Spleen (tissue), 7 donors: ENCODE results near the gene CFAP54.

Source experiments
- POLR2AphosphoS5 ChIP-seq, 3 donors: sonication (generic); formaldehyde crosslinking; IDR thresholded peaks; one replicate each; pipeline ENCODE4 v1.5.1; 2017; ENCODE audit warnings: antibody characterized with exemption in 3 of 3
- TF ChIP-seq, protein P1 (sequence below), 11 experiments: fragments of 200-600 bp in 7 of 11; fragments of 450-650 bp in 4 of 11; sonication (generic) in 4 of 11; IDR thresholded peaks in 8 of 11; conservative IDR thresholded peaks in 3 of 11; 1 replicate in 7 of 11; 2 replicates in 4 of 11; pipeline versions ENCODE4 v1.4.0 to v1.8.0; 2016 to 2021; ENCODE audit warnings: antibody characterized with exemption in 11 of 11, inconsistent platforms in 4 of 11, mild to moderate bottlenecking in 1 of 11
- donor health status: DM: no; HTN: no; CAD: no; lungs with moderate emphysema.
- donor health status: DM: no; HTN: no; CAD: no.
- donor health status: DM: no; HTN: no; CAD: no.

DNA sequence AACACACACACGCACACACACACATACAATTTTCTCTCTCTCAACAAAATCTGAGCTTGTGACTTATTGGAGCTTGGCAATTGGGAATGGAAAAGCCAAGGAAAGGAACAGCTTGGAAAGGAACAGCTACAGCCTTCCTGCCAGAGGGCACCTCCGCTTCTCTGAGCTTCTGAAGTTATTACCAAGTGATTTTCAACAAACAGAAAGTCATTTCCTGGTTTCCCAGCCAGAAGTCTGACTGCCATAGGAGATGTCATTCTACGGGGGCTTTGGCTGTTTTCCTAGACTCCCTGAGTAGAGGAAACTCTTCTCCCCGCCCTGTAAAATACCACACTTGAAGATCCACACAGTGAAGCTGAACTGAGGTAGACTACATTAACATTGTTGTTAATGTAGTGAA, 198.3 kb downstream of the CFAP54 start:
- TF ChIP-seq, protein P1, sequence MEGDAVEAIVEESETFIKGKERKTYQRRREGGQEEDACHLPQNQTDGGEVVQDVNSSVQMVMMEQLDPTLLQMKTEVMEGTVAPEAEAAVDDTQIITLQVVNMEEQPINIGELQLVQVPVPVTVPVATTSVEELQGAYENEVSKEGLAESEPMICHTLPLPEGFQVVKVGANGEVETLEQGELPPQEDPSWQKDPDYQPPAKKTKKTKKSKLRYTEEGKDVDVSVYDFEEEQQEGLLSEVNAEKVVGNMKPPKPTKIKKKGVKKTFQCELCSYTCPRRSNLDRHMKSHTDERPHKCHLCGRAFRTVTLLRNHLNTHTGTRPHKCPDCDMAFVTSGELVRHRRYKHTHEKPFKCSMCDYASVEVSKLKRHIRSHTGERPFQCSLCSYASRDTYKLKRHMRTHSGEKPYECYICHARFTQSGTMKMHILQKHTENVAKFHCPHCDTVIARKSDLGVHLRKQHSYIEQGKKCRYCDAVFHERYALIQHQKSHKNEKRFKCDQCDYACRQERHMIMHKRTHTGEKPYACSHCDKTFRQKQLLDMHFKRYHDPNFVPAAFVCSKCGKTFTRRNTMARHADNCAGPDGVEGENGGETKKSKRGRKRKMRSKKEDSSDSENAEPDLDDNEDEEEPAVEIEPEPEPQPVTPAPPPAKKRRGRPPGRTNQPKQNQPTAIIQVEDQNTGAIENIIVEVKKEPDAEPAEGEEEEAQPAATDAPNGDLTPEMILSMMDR (IDR thresholded peaks at IDR 0.05 in 8 of 11, conservative IDR thresholded peaks at IDR 0.05 in 3 of 11): no peak
- TF ChIP-seq POLR2AphosphoS5 (IDR thresholded peaks at IDR 0.05): no peak
